Stimulated activated naive CD8-positive, alpha-beta T cell treated with anti-CD3 and anti-CD28 coated beads, Interleukin-15, Interleukin-2, amounts not matched to agents 100 ng/mL and 50 ng/mL, for 24 hours (primary cell): ENCODE measurements around the gene APOM.

ENCODE experiments used
- H3K27ac Mint-ChIP-seq: one replicate; pipeline ENCODE4 v1.8.0; 2021; ENCODE audit warnings: mild to moderate bottlenecking, mixed read lengths
- H3K27me3 Mint-ChIP-seq: one replicate; pipeline ENCODE4 v1.8.0; 2021; ENCODE audit warnings: mixed read lengths
- H3K36me3 Mint-ChIP-seq: one replicate; pipeline ENCODE4 v1.8.0; 2021; ENCODE audit warnings: low read depth, mixed read lengths
- H3K4me1 Mint-ChIP-seq: one replicate; pipeline ENCODE4 v1.8.0; 2021; ENCODE audit warnings: low read depth, mixed read lengths
- H3K4me3 Mint-ChIP-seq: one replicate; pipeline ENCODE4 v1.8.0; 2021; ENCODE audit warnings: mild to moderate bottlenecking, mixed read lengths
- H3K9me3 Mint-ChIP-seq: one replicate; pipeline ENCODE4 v1.8.0; 2021; ENCODE audit warnings: mixed read lengths

APOM gene

DNA sequence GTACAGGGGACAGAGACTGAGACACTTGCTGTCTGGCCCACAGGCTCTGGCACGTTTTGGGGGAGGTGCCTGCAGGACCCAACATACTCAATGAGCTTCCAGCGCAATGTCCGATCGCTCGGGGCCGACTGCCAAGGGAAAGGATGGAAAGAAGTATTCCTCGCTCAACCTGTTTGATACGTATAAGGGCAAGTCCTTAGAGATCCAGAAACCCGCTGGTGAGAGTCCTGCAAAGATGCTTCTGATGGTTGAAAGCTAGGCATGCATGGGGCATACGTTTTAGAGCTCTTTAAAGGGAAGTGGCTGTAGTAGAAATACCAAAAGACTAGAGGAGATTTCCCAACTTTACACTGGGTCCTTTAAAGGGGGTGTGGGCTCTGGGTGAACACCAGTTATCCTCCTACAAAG lies 33.0 kb upstream of the APOM start:
- H3K9me3 Mint-ChIP-seq, result no peaks in the 10 kb centered on the region
- H3K4me1 Mint-ChIP-seq, result peaks cover 34% of the 10 kb centered on the region
- peak overlapping the region; percentile 94 for H3K27ac Mint-ChIP-seq
- no peaks in the 10 kb centered on the region for H3K27me3 Mint-ChIP-seq
- peak overlapping the region; percentile 91 for H3K4me3 Mint-ChIP-seq
- peaks cover 74% of the 10 kb centered on the region for H3K36me3 Mint-ChIP-seq

DNA sequence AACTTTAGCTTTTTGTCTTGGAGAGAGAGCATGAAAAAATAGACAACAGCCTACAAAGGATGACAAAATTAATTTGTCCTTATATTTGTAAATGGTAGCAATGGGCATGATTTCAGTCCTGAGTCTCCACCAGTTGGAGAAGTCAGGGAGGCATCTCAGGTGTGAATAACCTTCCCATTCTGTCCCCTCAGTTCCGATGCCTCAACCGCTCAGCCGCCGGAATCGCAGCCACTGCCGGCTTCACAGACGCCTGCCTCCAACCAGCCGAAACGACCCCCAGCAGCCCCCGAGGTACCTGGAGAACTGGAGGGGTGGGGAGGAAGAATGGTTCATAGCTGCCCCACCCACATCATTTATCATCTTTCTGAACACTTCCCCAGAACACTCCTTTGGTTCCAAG lies 31.6 kb upstream of the APOM start:
- Mint-ChIP-seq H3K27me3 (no peaks in the 10 kb centered on the region), H3K36me3 (peaks cover 81% of the 10 kb centered on the region), H3K9me3 (no peaks in the 10 kb centered on the region), H3K27ac (peak overlapping the region; percentile 52), H3K4me3 (no peak overlapping the region), H3K4me1 (peaks cover 23% of the 10 kb centered on the region)

DNA sequence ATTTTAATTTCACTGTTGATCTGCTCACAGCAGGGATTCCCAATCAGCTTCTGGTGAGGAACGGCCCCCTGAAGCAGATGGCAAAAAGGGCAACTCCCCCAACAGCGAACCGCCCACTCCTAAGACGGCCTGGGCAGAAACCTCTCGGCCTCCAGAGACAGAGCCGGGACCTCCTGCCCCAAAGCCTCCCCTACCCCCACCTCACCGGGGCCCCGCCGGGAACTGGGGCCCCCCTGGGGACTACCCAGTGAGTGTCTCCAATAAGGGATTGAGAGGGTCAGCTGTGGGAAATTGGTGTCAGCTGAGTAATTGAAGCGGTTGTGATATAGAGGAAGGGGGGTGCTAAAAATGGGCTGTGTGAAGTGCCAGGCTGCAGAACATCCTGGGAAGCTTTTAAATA lies 28.7 kb upstream of the APOM start:
- no peaks in the 10 kb centered on the region for H3K27me3 Mint-ChIP-seq
- peak overlapping the region; percentile 19 for H3K27ac Mint-ChIP-seq
- H3K4me1 Mint-ChIP-seq, result peaks cover 12% of the 10 kb centered on the region
- H3K36me3 Mint-ChIP-seq, result peaks cover 92% of the 10 kb centered on the region
- H3K9me3 Mint-ChIP-seq, result no peaks in the 10 kb centered on the region
- H3K4me3 Mint-ChIP-seq, result no peak overlapping the region

- H3K36me3 Mint-ChIP-seq, result peaks cover 92% of the 10 kb centered on the region
- H3K9me3 Mint-ChIP-seq, result no peaks in the 10 kb centered on the region
- no peak overlapping the region for H3K27ac Mint-ChIP-seq
- no peaks in the 10 kb centered on the region for H3K27me3 Mint-ChIP-seq
- peaks cover 3% of the 10 kb centered on the region for H3K4me1 Mint-ChIP-seq
- no peak overlapping the region for H3K4me3 Mint-ChIP-seq
Observed at GRCh38 chr6:31627690-31628287, 27.9 kb upstream of the APOM start.

GRCh38 chr6:31629014-31629413 lies 26.7 kb upstream of the APOM start:
- H3K27me3 Mint-ChIP-seq, result no peaks in the 10 kb centered on the region
- peaks cover 2% of the 10 kb centered on the region for H3K4me1 Mint-ChIP-seq
- peaks cover 94% of the 10 kb centered on the region for H3K36me3 Mint-ChIP-seq
- no peak overlapping the region for H3K27ac Mint-ChIP-seq
- no peak overlapping the region for H3K4me3 Mint-ChIP-seq
- no peaks in the 10 kb centered on the region for H3K9me3 Mint-ChIP-seq

DNA sequence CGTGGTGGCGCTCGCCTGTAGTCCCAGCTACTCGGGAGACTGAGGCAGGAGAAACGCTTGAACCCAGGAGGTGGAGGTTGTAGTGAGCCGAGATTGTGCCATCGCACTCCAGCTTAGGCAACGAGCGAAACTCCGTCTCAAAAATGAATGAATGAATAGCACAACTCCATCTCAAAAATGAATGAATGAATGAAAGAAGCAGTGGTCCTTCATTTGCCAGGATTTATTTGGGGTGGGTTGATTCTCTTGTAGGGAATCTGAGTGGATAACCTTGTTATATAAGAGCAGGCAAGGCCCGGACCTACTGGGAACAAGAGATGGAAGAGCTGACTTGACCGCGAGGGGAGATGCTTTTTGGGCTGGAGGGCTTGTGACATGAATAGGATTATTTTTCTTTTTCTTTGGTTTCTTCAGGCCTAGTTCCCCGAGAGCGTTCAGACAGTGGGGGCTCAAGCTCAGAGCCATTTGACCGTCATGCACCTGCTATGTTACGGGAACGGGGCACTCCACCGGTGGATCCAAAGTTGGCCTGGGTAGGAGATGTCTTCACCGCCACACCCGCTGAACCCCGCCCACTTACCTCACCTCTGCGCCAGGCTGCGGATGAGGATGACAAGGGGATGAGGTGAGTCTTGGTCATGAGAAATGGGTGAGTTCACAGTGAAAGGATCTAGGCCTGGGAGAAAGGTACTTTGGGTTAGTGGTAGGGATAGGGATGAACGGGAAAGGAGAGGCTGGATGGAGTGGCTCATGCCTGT lies 25.3 kb upstream of the APOM start:
- no peak overlapping the region for H3K27ac Mint-ChIP-seq
- no peaks in the 10 kb centered on the region for H3K27me3 Mint-ChIP-seq
- H3K36me3 Mint-ChIP-seq, result peaks cover 89% of the 10 kb centered on the region
- H3K4me1 Mint-ChIP-seq, result peaks cover 2% of the 10 kb centered on the region
- no peak overlapping the region for H3K4me3 Mint-ChIP-seq
- H3K9me3 Mint-ChIP-seq, result no peaks in the 10 kb centered on the region

- no peaks in the 10 kb centered on the region for H3K9me3 Mint-ChIP-seq
- no peak overlapping the region for H3K4me3 Mint-ChIP-seq
- peaks cover 88% of the 10 kb centered on the region for H3K36me3 Mint-ChIP-seq
- no peaks in the 10 kb centered on the region for H3K27me3 Mint-ChIP-seq
- H3K27ac Mint-ChIP-seq, result no peak overlapping the region
- peaks cover 2% of the 10 kb centered on the region for H3K4me1 Mint-ChIP-seq
Observed at GRCh38 chr6:31631209-31631608, 24.5 kb upstream of the APOM start.

GRCh38 chr6:31631681-31632278 lies 23.9 kb upstream of the APOM start:
- Mint-ChIP-seq H3K27ac (no peak overlapping the region), H3K4me1 (peaks cover 2% of the 10 kb centered on the region), H3K27me3 (no peaks in the 10 kb centered on the region), H3K9me3 (no peaks in the 10 kb centered on the region), H3K4me3 (no peak overlapping the region), H3K36me3 (peaks cover 88% of the 10 kb centered on the region)

DNA sequence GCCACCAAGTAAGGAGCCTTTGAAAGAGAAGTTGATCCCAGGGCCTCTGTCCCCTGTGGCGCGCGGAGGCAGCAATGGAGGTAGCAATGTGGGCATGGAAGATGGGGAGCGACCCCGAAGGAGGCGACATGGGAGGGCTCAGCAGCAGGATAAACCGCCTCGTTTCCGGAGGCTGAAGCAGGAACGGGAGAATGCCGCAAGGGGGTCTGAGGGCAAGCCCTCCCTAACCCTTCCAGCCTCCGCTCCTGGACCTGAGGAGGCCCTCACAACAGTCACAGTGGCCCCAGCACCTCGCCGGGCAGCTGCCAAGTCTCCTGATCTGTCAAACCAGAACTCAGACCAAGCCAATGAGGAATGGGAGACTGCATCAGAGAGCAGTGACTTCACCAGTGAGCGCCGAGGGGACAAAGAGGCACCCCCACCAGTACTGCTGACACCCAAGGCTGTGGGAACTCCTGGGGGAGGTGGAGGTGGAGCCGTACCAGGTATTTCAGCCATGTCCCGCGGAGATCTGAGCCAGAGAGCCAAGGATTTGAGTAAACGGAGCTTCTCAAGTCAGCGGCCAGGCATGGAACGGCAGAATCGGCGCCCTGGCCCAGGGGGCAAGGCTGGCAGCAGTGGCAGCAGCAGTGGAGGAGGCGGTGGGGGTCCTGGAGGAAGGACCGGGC lies 23.3 kb upstream of the APOM start:
- H3K36me3 Mint-ChIP-seq, result peaks cover 88% of the 10 kb centered on the region
- H3K4me1 Mint-ChIP-seq, result peaks cover 2% of the 10 kb centered on the region
- no peak overlapping the region for H3K27ac Mint-ChIP-seq
- H3K27me3 Mint-ChIP-seq, result no peaks in the 10 kb centered on the region
- no peaks in the 10 kb centered on the region for H3K9me3 Mint-ChIP-seq
- H3K4me3 Mint-ChIP-seq, result no peak overlapping the region

- Mint-ChIP-seq H3K9me3 (no peaks in the 10 kb centered on the region), H3K36me3 (peaks cover 87% of the 10 kb centered on the region), H3K4me3 (no peak overlapping the region), H3K4me1 (no peaks in the 10 kb centered on the region), H3K27me3 (no peaks in the 10 kb centered on the region), H3K27ac (peak overlapping the region; percentile 26)
Observed at GRCh38 chr6:31633447-31633846, 22.2 kb upstream of the APOM start.

DNA sequence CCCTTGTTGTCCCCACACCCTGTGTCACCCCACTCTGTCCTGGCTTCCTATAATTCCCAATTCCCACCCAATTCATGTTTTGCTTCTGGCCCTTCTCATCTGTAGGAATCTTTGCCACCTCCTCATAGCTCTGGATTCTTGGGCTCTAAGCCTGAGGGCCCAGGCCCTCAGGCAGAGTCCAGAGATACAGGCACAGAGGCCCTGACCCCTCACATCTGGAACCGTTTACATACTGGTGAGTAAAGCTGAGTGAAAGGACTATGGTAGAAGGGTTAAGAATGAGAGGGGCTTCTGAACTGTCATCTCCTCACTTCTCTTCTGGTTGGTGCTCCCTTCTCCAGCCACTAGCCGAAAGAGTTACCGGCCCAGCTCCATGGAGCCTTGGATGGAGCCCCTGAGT lies 21.6 kb upstream of the APOM start:
- Mint-ChIP-seq H3K27ac (peak overlapping the region; percentile 72), H3K4me1 (peaks cover 4% of the 10 kb centered on the region), H3K36me3 (peaks cover 86% of the 10 kb centered on the region), H3K9me3 (no peaks in the 10 kb centered on the region), H3K4me3 (no peak overlapping the region), H3K27me3 (no peaks in the 10 kb centered on the region)

DNA sequence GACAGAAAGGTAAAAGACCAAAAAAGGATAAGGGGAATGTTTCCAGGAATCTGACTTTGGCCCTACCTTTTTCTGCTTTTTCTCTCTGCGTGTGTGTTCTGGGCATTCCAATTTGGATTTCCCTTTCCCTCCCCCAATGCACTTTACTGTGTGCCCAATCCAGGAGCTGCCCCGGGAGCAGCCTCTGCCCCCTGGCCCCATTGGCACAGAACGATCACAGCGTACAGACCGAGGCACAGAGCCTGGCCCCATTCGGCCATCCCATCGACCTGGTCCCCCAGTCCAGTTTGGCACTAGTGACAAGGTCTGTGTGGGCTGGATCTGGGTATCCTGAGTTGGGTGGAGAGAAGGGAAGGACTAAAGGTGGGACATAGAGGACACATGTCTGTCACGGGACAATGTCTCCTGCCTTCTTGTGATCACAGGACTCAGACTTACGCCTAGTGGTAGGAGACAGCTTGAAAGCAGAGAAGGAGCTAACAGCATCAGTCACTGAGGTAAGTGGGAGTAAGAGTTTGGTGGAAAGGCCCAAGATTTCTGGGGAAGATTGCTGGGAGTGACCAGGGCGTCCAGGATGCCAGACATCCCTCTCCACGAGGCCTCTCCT lies 20.6 kb upstream of the APOM start:
- H3K4me1 Mint-ChIP-seq, result peaks cover 11% of the 10 kb centered on the region
- no peaks in the 10 kb centered on the region for H3K9me3 Mint-ChIP-seq
- H3K36me3 Mint-ChIP-seq, result peaks cover 83% of the 10 kb centered on the region
- H3K4me3 Mint-ChIP-seq, result no peak overlapping the region
- H3K27me3 Mint-ChIP-seq, result no peaks in the 10 kb centered on the region
- H3K27ac Mint-ChIP-seq, result no peak overlapping the region

DNA sequence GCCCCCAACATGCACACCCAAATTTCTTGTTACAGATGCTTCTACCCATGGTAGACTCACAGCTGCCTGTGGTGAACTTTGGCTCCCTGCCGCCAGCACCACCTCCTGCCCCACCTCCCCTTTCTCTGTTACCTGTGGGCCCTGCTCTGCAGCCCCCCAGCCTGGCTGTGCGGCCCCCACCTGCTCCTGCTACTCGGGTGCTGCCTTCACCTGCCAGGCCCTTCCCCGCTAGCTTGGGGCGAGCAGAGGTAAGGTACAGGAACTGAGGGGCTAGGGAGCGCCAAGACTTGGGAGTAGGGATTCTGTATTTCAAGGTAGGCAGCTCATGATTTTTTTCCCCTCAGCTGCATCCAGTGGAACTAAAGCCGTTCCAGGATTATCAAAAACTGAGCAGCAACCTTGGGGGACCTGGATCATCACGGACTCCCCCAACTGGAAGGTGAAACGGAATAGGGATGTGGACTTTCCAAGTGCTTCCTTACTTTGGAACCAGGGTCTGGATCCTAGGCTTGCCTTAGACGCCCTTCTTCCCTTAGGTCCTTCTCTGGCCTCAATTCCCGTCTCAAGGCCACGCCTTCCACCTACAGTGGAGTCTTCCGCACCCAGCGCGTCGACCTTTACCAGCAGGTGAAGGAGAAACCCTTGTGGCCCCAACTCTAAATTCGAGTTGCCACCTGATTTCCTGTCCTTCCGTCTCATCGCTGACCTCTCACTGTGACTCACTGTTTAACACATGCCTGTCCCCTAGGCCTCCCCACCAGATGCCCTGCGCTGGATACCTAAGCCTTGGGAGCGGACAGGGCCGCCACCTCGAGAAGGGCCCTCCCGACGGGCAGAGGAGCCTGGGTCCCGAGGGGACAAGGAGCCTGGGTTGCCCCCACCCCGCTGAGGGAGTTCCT lies 18.7 kb upstream of the APOM start:
- H3K4me1 Mint-ChIP-seq, result peaks cover 11% of the 10 kb centered on the region
- H3K27ac Mint-ChIP-seq, result no peak overlapping the region
- peaks cover 78% of the 10 kb centered on the region for H3K36me3 Mint-ChIP-seq
- no peaks in the 10 kb centered on the region for H3K27me3 Mint-ChIP-seq
- no peaks in the 10 kb centered on the region for H3K9me3 Mint-ChIP-seq
- no peak overlapping the region for H3K4me3 Mint-ChIP-seq

DNA sequence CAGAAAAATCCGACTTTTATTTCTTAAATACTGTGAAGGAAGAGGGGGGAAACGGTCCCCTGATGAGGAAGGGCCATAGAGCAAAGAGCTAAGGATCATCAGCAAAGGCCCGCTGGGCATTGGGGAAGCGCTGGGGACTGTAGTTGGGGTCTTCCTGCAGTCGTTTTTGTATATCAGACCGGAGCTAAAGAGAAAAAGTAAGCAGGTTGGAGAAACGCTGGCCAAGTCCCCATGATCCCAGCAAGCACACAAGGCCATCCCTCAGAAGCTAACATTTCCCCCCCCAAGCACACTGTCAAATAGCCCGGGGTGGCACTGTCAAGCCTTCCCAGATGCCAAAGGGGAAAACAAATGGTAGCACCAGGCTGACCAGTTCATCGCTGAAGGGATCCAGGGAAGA lies 16.7 kb upstream of the APOM start:
- H3K9me3 Mint-ChIP-seq, result no peaks in the 10 kb centered on the region
- no peaks in the 10 kb centered on the region for H3K27me3 Mint-ChIP-seq
- H3K4me1 Mint-ChIP-seq, result peaks cover 11% of the 10 kb centered on the region
- no peak overlapping the region for H3K4me3 Mint-ChIP-seq
- peaks cover 71% of the 10 kb centered on the region for H3K36me3 Mint-ChIP-seq
- H3K27ac Mint-ChIP-seq, result peak overlapping the region; percentile 90
